Muscle layer of duodenum (tissue), 2 donors: Measurements from ENCODE around the gene MTA2.
A peak's percentile ranks its signal among the peaks of the same experiment; 100 is the strongest.
"Not testable (repeated sequence)": the region's sequence is repeated elsewhere in the genome, so short reads cannot be mapped to it uniquely, and the experiment has no call there.

ENCODE experiments used
- H3K27ac ChIP-seq: one replicate; pipeline ENCODE4 v1.7.0; 2013; ENCODE audit warnings: mild to moderate bottlenecking, low read length
- H3K27me3 ChIP-seq: one replicate; pipeline ENCODE4 v1.7.0; 2013; ENCODE audit warnings: low read depth, mild to moderate bottlenecking, control low read depth, low read length
- H3K36me3 ChIP-seq, 2 donors: one replicate each; pipeline ENCODE4 v1.7.0; 2013; ENCODE audit warnings: low read length in 2 of 2, control low read depth in 1 of 2, mild to moderate bottlenecking in 1 of 2; ENCODE audit not compliant: insufficient read depth in 2 of 2, control insufficient read depth in 1 of 2
- H3K4me1 ChIP-seq, 2 donors: one replicate each; pipeline ENCODE4 v1.7.0; 2013; ENCODE audit warnings: low read length in 2 of 2, mild to moderate bottlenecking in 2 of 2, control low read depth in 1 of 2, moderate library complexity in 1 of 2; ENCODE audit not compliant: insufficient read depth in 2 of 2, control insufficient read depth in 1 of 2
- H3K4me3 ChIP-seq, 2 donors: one replicate each; pipeline ENCODE4 v1.7.0; 2013; ENCODE audit warnings: low read length in 2 of 2, low read depth in 1 of 2, mild to moderate bottlenecking in 1 of 2
- H3K9me3 ChIP-seq, 2 donors: one replicate each; pipeline ENCODE4 v1.7.0; 2013; ENCODE audit warnings: low read length in 2 of 2, control low read depth in 1 of 2, mild to moderate bottlenecking in 1 of 2; ENCODE audit not compliant: control insufficient read depth in 1 of 2
- donor health status: healthy.

Gene MTA2

GRCh38 chr11:62588966-62589637 is 12.6 kb downstream of the MTA2 start:
- Histone ChIP-seq H3K9me3 (no peaks in the 10 kb centered on the region), H3K27ac (no peak overlapping the region), H3K4me3 (no peak overlapping the region), H3K4me1 (peaks cover 14 to 33% of the 10 kb centered on the region in 2 donors), H3K27me3 (no peaks in the 10 kb centered on the region), H3K36me3 (peaks cover 17 to 35% of the 10 kb centered on the region in 2 donors)

GRCh38 chr11:62585356-62585755 is 16.3 kb downstream of the MTA2 start:
- H3K27ac ChIP-seq, H3K4me3 ChIP-seq, H3K9me3 ChIP-seq, H3K27me3 ChIP-seq: not testable (repeated sequence)
- Histone ChIP-seq H3K4me1 (peaks cover 0 to 11% of the 10 kb centered on the region in 2 donors), H3K36me3 (peaks cover 10 to 39% of the 10 kb centered on the region in 2 donors)

GRCh38 chr11:62581735-62582134 is 19.9 kb downstream of the MTA2 start:
- H3K9me3 ChIP-seq, H3K4me3 ChIP-seq, H3K4me1 ChIP-seq, H3K27me3 ChIP-seq, H3K27ac ChIP-seq: not testable (repeated sequence)
- peaks cover under 1 to 47% of the 10 kb centered on the region in 2 donors for H3K36me3 ChIP-seq

- Histone ChIP-seq H3K4me1 (peaks cover 0 to under 1% of the 10 kb centered on the region in 2 donors), H3K4me3 (no peak overlapping the region), H3K36me3 (peaks cover 7 to 48% of the 10 kb centered on the region in 2 donors), H3K27me3 (no peaks in the 10 kb centered on the region), H3K9me3 (no peaks in the 10 kb centered on the region), H3K27ac (no peak overlapping the region)
Observed at GRCh38 chr11:62580959-62581715, 20.5 kb downstream of the MTA2 start.

- Histone ChIP-seq H3K4me1 (peaks cover 0 to 19% of the 10 kb centered on the region in 2 donors), H3K9me3 (no peaks in the 10 kb centered on the region), H3K36me3 (peaks cover 9 to 48% of the 10 kb centered on the region in 2 donors), H3K4me3 (no peak overlapping the region), H3K27me3 (no peaks in the 10 kb centered on the region), H3K27ac (no peak overlapping the region)
Observed at GRCh38 chr11:62579252-62579651, 22.4 kb downstream of the MTA2 start.

- Histone ChIP-seq H3K4me1 (peaks cover 0 to 19% of the 10 kb centered on the region in 2 donors), H3K36me3 (peaks cover 9 to 49% of the 10 kb centered on the region in 2 donors), H3K27ac (no peak overlapping the region)
Observed at GRCh38 chr11:62578541-62578940, 23.1 kb downstream of the MTA2 start.

GRCh38 chr11:62577046-62577714 is 24.5 kb downstream of the MTA2 start:
- peaks cover 0 to 27% of the 10 kb centered on the region in 2 donors for H3K4me1 ChIP-seq
- peak overlapping the region; percentile 64 for H3K27ac ChIP-seq
- no peaks in the 10 kb centered on the region for H3K27me3 ChIP-seq
- peaks cover 9 to 50% of the 10 kb centered on the region in 2 donors for H3K36me3 ChIP-seq
- no peaks in the 10 kb centered on the region for H3K9me3 ChIP-seq
- no peak overlapping the region for H3K4me3 ChIP-seq

More at GRCh38 chr11:62578541-62578940, 23.1 kb downstream of the MTA2 start:
- no peaks in the 10 kb centered on the region for H3K9me3 ChIP-seq
- no peaks in the 10 kb centered on the region for H3K27me3 ChIP-seq
- no peak overlapping the region for H3K4me3 ChIP-seq

- no peaks in the 10 kb centered on the region for H3K9me3 ChIP-seq
- peaks cover 3 to 30% of the 10 kb centered on the region in 2 donors for H3K4me1 ChIP-seq
- H3K27ac ChIP-seq: no peak overlapping the region
- H3K27me3 ChIP-seq: no peaks in the 10 kb centered on the region
- no peak overlapping the region for H3K4me3 ChIP-seq
- peaks cover 19 to 54% of the 10 kb centered on the region in 2 donors for H3K36me3 ChIP-seq
Observed at GRCh38 chr11:62575837-62576236, 25.8 kb downstream of the MTA2 start.

- Histone ChIP-seq H3K4me3 (peak overlapping the region; percentile 95), H3K27ac (peak overlapping the region; percentile 96), H3K27me3 (no peaks in the 10 kb centered on the region), H3K36me3 (peaks cover 24 to 57% of the 10 kb centered on the region in 2 donors), H3K4me1 (peaks cover 3 to 30% of the 10 kb centered on the region in 2 donors), H3K9me3 (no peaks in the 10 kb centered on the region)
Observed at GRCh38 chr11:62575156-62575555, 26.5 kb downstream of the MTA2 start.

- H3K4me1 ChIP-seq: peaks cover 3 to 30% of the 10 kb centered on the region in 2 donors
- peak overlapping the region; percentile 96 for H3K27ac ChIP-seq
- no peaks in the 10 kb centered on the region for H3K27me3 ChIP-seq
- no peaks in the 10 kb centered on the region for H3K9me3 ChIP-seq
- peaks cover 29 to 60% of the 10 kb centered on the region in 2 donors for H3K36me3 ChIP-seq
- peak overlapping the region; percentile 95 for H3K4me3 ChIP-seq
Observed at GRCh38 chr11:62574363-62575071, 27.1 kb downstream of the MTA2 start.
